ENCODE results near the gene CEP112.

Gene CEP112

DNA sequence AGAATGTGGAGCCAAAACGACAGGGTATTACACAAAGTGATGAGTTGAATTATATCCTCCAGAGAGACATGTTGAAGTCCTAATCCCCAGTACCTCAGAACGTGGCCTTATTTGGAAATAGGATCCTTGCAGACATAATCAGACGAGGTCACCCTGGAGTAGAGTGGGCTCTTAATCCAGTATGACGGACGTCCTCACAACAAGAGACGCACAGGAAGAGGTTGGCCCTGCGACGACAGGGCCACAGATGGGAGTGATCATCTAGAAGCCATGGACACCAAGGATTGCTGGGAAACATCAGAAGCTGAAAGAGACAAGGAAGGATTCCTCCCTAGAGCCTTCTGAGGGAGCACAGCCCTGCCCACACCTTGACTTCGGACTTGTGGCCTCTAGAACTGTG, 488.0 kb downstream of the CEP112 start:
- TF ChIP-seq, protein P1, sequence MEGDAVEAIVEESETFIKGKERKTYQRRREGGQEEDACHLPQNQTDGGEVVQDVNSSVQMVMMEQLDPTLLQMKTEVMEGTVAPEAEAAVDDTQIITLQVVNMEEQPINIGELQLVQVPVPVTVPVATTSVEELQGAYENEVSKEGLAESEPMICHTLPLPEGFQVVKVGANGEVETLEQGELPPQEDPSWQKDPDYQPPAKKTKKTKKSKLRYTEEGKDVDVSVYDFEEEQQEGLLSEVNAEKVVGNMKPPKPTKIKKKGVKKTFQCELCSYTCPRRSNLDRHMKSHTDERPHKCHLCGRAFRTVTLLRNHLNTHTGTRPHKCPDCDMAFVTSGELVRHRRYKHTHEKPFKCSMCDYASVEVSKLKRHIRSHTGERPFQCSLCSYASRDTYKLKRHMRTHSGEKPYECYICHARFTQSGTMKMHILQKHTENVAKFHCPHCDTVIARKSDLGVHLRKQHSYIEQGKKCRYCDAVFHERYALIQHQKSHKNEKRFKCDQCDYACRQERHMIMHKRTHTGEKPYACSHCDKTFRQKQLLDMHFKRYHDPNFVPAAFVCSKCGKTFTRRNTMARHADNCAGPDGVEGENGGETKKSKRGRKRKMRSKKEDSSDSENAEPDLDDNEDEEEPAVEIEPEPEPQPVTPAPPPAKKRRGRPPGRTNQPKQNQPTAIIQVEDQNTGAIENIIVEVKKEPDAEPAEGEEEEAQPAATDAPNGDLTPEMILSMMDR (IDR thresholded peaks at IDR 0.05; ENCODE audit: borderline replicate concordance, insufficient read depth, low read depth, low read length): no peak
- H3K4me3 ChIP-seq (ENCODE audit: low read depth, low read length): no peak overlapping the region

DNA sequence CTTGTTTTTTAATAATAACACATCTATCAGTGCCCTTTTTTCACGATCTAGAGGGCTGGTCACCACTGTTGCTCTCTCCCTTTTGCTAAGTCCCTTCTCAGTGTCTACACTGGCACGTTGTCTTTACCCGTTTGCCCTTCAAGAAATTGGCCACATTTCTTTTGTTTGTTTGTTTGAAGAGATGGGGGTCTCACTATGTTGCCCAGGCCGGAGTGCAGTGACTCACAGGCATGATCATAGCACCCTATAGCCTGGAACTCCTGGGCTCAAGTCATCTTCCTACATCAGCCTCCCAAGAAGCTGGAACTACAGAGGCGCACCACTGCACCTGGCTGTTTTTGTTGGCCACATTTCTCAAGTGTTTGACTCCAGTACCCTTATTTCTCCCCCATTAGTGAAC, 492.5 kb downstream of the CEP112 start:
- H3K4me3 ChIP-seq (ENCODE audit: low read depth, low read length): no peak overlapping the region
- TF ChIP-seq, protein P1 (IDR thresholded peaks at IDR 0.05; ENCODE audit: borderline replicate concordance, insufficient read depth, low read depth, low read length): no peak

DNA sequence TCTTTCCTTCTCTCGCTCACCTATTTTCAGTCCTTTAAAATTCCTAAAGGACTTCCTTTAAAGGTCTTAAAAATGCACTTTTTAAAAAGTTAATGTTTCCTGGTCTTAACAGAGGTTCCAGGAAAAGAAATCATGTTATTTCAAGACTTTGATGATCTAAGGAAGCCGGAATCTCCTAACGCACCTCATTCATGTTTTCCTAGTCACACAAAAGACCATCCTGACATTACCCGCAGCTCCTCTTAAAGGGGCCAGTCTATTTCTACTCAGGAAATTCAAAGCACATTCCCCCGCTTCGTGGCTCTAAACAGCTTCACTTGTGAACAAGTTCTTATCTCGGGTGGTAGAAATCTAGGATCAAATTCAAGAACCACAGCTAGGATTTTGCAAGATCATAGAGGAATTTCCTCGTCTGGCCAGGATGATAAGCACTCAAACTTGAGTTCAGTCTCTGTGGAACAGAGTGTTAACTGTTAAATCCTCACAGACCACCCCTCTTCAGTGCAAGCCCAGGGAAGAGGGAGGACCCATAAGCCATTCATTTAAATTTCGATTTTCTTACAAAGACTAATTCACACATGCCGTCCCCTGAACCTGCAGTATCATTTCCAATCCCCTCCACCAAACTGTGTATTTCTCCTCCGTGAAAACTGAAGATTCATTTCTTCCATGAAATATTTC, 493.4 kb downstream of the CEP112 start:
- H3K4me3 ChIP-seq (ENCODE audit: low read depth, low read length): no peak overlapping the region
- TF ChIP-seq, protein P1 (IDR thresholded peaks at IDR 0.05; ENCODE audit: borderline replicate concordance, insufficient read depth, low read depth, low read length): no peak

DNA sequence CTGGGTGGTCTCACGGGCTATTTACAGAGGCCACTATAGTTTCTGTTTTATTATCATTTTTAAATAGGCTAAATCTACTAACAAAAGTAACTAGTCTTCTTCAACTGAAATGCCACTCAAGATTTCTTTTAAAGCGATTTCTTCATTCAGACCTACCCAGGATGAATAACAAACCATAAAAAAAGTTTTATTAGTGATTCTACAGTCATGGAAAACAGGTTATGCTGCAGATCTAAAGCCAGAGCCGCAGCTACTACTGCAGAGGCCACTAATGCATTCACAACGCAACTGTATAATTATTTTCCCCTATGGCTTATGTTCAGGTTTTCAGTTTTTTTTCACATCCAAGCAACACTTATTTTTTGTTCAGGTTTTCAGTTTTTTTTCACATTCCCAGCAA, 494.3 kb downstream of the CEP112 start:
- H3K4me3 ChIP-seq (ENCODE audit: low read depth, low read length): no peak overlapping the region
- TF ChIP-seq, protein P1 (IDR thresholded peaks at IDR 0.05; ENCODE audit: borderline replicate concordance, insufficient read depth, low read depth, low read length): no peak

DNA sequence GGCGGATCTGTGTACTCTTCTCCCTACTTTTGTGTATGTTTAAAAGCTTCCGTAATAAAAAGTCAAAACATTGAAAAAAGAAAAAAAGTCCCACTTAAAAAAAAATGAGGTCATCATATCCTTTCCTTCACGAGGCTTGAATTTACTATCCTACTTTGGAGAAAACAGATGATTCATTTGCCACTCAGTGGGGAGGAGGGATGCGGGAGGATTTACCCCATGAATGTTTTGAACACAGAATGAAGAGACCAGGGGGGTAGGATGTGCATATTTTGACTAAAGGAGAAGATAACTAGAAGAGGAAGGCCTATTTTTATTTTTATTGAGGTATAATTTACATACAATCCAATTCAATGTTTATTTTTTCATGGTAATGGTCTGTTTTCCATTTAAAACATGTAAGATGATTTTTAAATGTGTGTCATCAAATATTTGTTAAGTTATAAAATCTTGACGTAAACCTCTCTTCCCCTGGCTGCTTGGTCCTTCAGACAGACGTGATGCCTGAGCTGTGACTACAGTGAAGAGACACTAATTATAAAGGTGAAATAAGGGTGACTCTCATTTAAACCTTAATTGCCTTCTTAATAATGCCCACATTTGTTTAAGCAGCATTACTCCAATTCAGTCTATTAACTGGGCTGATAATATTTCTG, 495.1 kb downstream of the CEP112 start:
- TF ChIP-seq, protein P1 (IDR thresholded peaks at IDR 0.05; ENCODE audit: borderline replicate concordance, insufficient read depth, low read depth, low read length): no peak

DNA sequence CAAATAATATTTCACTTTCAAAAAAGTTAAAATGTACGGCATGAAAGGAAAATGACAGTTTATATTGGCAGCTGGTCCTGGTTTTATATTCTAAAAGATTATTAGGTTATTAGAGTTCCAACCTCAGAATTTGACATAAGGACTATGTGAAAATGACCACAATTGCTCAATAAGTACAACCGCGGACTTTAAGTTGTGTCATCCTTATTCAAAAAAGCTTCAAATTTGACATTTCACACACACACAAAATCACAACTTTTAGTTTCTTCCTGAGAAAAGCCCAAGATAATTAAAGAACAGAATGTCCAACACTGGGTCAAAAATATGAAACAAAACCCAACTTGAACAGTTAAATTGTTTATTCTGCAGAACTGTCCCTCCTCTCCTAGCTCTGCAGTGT, 497.3 kb downstream of the CEP112 start:
- no peak overlapping the region for H3K4me3 ChIP-seq (ENCODE audit: low read depth, low read length)
- TF ChIP-seq, protein P1 (IDR thresholded peaks at IDR 0.05; ENCODE audit: borderline replicate concordance, insufficient read depth, low read depth, low read length): no peak

More for the DNA sequence above, 495.1 kb downstream of the CEP112 start:
- H3K4me3 ChIP-seq (ENCODE audit: low read depth, low read length): no peak overlapping the region
